WTC11 (cell line): Measurements from ENCODE around the gene DFFB. TPM values are rescaled to one million over a fixed set of nuclear protein-coding genes. Genes with fewer than 3 reads are reported as not detected.

Experiments used
- ATAC-seq: fragments of 200-7000 bp; cut with Tn5 transposase; 2 replicates; pipeline ENCODE4 v1.10.0; 2021; ENCODE audit warnings: mild to moderate bottlenecking, moderate library complexity
- CTCF ChIA-PET: fragments of 300-600 bp; sonication (Branson Sonifier 250); formaldehyde crosslinking; loops from one replicate; lab custom pipeline; 2021; ENCODE audit warnings: antibody characterized with exemption; lab: Charles Lee
- POLR2A ChIA-PET: fragments of 350-600 bp; sonication (Branson Sonifier 250); formaldehyde crosslinking; loops from one replicate; lab custom pipeline; 2021; ENCODE audit warnings: antibody characterized with exemption; lab: Charles Lee
- DNase-seq: peaks from one replicate; pipeline ENCODE4 v3.0.0; 2021; ENCODE audit warnings: low spot score
- H3K27ac Mint-ChIP-seq: 2 replicates; pipeline ENCODE4 v1.8.0; 2021; ENCODE audit warnings: mixed read lengths
- H3K27me3 Mint-ChIP-seq: 2 replicates; pipeline ENCODE4 v1.8.0; 2021; ENCODE audit warnings: low read depth, mild to moderate bottlenecking, moderate library complexity, mixed read lengths
- H3K36me3 Mint-ChIP-seq: 2 replicates; pipeline ENCODE4 v1.8.0; 2021; ENCODE audit warnings: mixed read lengths
- H3K4me1 Mint-ChIP-seq: 2 replicates; pipeline ENCODE4 v1.8.0; 2022; ENCODE audit warnings: mixed read lengths
- H3K4me3 Mint-ChIP-seq: 2 replicates; pipeline ENCODE4 v1.8.0; 2021; ENCODE audit warnings: mild to moderate bottlenecking, moderate library complexity, mixed read lengths
- H3K9me3 Mint-ChIP-seq: 2 replicates; pipeline ENCODE4 v1.8.0; 2021; ENCODE audit warnings: mixed read lengths
- ATF6 ChIP-seq: sonication (generic); formaldehyde crosslinking; IDR thresholded peaks from 2 replicates; pipeline ENCODE4 v1.8.1; 2023; ENCODE audit warnings: mild to moderate bottlenecking, missing genetic modification reagents
- E2F4 ChIP-seq: sonication (generic); formaldehyde crosslinking; IDR thresholded peaks from 2 replicates; pipeline ENCODE4 v1.8.1; 2022; ENCODE audit warnings: low read depth, mild to moderate bottlenecking, moderate library complexity, missing genetic modification reagents, borderline replicate concordance
- IRF2 ChIP-seq: sonication (generic); formaldehyde crosslinking; IDR thresholded peaks from 2 replicates; pipeline ENCODE4 v1.8.0; 2022; ENCODE audit warnings: low read depth, missing genetic modification reagents, borderline replicate concordance
- MLX ChIP-seq: sonication (generic); formaldehyde crosslinking; IDR thresholded peaks from 2 replicates; pipeline ENCODE4 v1.8.1; 2023; ENCODE audit warnings: mild to moderate bottlenecking, missing genetic modification reagents, moderate library complexity
- MYBL2 ChIP-seq: sonication (generic); formaldehyde crosslinking; IDR thresholded peaks from 2 replicates; pipeline ENCODE4 v1.8.1; 2023; ENCODE audit warnings: mild to moderate bottlenecking, moderate library complexity, missing genetic modification reagents
- NR2C2 ChIP-seq: sonication (generic); formaldehyde crosslinking; IDR thresholded peaks from 2 replicates; pipeline ENCODE4 v1.8.0; 2022; ENCODE audit warnings: mild to moderate bottlenecking, missing genetic modification reagents
- PRRX2 ChIP-seq: fragments of 250-450 bp; sonication (Bioruptor Pico); IDR thresholded peaks from 2 replicates; pipeline ENCODE4 v1.8.0; 2021; ENCODE audit warnings: mild to moderate bottlenecking
- SMAD3 ChIP-seq: sonication (generic); formaldehyde crosslinking; IDR thresholded peaks from 2 replicates; pipeline ENCODE4 v1.8.0; 2022; ENCODE audit warnings: missing genetic modification reagents, mild to moderate bottlenecking, borderline replicate concordance
- STAT6 ChIP-seq: sonication (generic); formaldehyde crosslinking; conservative IDR thresholded peaks from 2 replicates; pipeline ENCODE4 v1.8.1; 2023; ENCODE audit warnings: mild to moderate bottlenecking, low read depth, missing genetic modification reagents, moderate library complexity
- TEAD4 ChIP-seq: sonication (generic); formaldehyde crosslinking; IDR thresholded peaks from 2 replicates; pipeline ENCODE4 v1.8.0; 2022; ENCODE audit warnings: mild to moderate bottlenecking, missing genetic modification reagents
- TP53 ChIP-seq: sonication (generic); formaldehyde crosslinking; IDR thresholded peaks from 2 replicates; pipeline ENCODE4 v1.8.1; 2023; ENCODE audit warnings: mild to moderate bottlenecking, missing genetic modification reagents
- ZNF121 ChIP-seq: sonication (generic); formaldehyde crosslinking; IDR thresholded peaks from 2 replicates; pipeline ENCODE4 v1.8.0; 2023; ENCODE audit warnings: missing genetic modification reagents
- ZNF396 ChIP-seq: fragments of 250-450 bp; sonication (Bioruptor Pico); IDR thresholded peaks from 2 replicates; pipeline ENCODE4 v1.8.0; 2021; ENCODE audit warnings: mild to moderate bottlenecking, moderate library complexity, borderline replicate concordance
- ZNF512 ChIP-seq: sonication (generic); formaldehyde crosslinking; IDR thresholded peaks from 2 replicates; pipeline ENCODE4 v1.8.1; 2022; ENCODE audit warnings: missing genetic modification reagents, borderline replicate concordance
- total RNA-seq: library from RNA; stranded (reverse); gene quantifications from 3 replicates; pipeline ENCODE4 v1.2.3, GENCODE V29; 2021
- TF ChIP-seq, protein P1 (sequence below): sonication (generic); formaldehyde crosslinking; IDR thresholded peaks from 2 replicates; pipeline ENCODE4 v1.8.1; 2023; ENCODE audit warnings: mild to moderate bottlenecking, missing genetic modification reagents, moderate library complexity
- TF ChIP-seq, protein P2 (sequence below): fragments of 250-450 bp; sonication (Bioruptor Pico); IDR thresholded peaks from 2 replicates; pipeline ENCODE4 v1.8.0; 2021; ENCODE audit warnings: mild to moderate bottlenecking
- TF ChIP-seq, protein P3 (sequence below): sonication (generic); formaldehyde crosslinking; IDR thresholded peaks from 2 replicates; pipeline ENCODE4 v1.8.1; 2023; ENCODE audit warnings: mild to moderate bottlenecking, moderate library complexity, missing genetic modification reagents

Gene DFFB
- total RNA-seq, 1 experiment from 2014 or later = 9.2 TPM

- TF ChIP-seq, protein P1, sequence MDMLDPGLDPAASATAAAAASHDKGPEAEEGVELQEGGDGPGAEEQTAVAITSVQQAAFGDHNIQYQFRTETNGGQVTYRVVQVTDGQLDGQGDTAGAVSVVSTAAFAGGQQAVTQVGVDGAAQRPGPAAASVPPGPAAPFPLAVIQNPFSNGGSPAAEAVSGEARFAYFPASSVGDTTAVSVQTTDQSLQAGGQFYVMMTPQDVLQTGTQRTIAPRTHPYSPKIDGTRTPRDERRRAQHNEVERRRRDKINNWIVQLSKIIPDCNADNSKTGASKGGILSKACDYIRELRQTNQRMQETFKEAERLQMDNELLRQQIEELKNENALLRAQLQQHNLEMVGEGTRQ (CRISPR knock-in tag) = no peak
- TF ChIP-seq IRF2 (CRISPR knock-in tag) = no peak
- no peak for TF ChIP-seq PRRX2 (CRISPR knock-in tag)
- TF ChIP-seq, protein P2, sequence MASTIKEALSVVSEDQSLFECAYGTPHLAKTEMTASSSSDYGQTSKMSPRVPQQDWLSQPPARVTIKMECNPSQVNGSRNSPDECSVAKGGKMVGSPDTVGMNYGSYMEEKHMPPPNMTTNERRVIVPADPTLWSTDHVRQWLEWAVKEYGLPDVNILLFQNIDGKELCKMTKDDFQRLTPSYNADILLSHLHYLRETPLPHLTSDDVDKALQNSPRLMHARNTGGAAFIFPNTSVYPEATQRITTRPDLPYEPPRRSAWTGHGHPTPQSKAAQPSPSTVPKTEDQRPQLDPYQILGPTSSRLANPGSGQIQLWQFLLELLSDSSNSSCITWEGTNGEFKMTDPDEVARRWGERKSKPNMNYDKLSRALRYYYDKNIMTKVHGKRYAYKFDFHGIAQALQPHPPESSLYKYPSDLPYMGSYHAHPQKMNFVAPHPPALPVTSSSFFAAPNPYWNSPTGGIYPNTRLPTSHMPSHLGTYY (CRISPR knock-in tag) = no peak
- no peak for TF ChIP-seq ZNF512
These were observed 26.1 kb downstream of the DFFB start (continued) for GRCh38 chr1:3883194-3883925.

DNA sequence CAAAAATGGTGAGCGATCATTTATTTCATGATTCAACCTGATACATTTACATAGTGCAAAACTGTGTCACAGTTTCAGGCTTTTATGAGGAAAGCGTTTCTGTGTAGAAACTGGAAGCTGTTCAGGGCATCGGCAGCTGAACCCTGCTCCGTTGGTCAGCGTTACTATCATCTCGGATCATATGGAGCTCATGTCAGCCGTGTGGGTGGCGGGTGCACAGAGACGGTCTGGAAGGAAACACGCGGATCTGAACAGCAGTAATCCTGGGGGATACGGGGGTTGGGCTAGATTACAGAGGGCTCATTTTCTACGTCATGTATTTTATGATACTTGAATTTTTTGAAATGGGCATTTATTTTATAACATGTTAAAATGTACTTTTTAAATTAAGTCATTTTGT, 27.7 kb downstream of the DFFB start:
- no peaks in the 10 kb centered on the region for H3K4me1 Mint-ChIP-seq
- H3K27ac Mint-ChIP-seq = no peak overlapping the region
- peaks cover 26% of the 10 kb centered on the region for H3K36me3 Mint-ChIP-seq
- H3K4me3 Mint-ChIP-seq = no peak overlapping the region
- ATAC-seq (no peak), DNase-seq (no peak)
- ChIA-PET POLR2A (no interaction called here), CTCF (no interaction called here)
- TF ChIP-seq TP53 (no peak), TEAD4 (CRISPR knock-in tag) (no peak), STAT6 (CRISPR knock-in tag) (no peak), NR2C2 (no peak), ZNF121 (CRISPR knock-in tag) (no peak), SMAD3 (no peak), ATF6 (CRISPR knock-in tag) (no peak), MYBL2 (CRISPR knock-in tag) (no peak), E2F4 (CRISPR knock-in tag) (no peak), ZNF396 (no peak), MLX (no peak)
- TF ChIP-seq, protein P3, sequence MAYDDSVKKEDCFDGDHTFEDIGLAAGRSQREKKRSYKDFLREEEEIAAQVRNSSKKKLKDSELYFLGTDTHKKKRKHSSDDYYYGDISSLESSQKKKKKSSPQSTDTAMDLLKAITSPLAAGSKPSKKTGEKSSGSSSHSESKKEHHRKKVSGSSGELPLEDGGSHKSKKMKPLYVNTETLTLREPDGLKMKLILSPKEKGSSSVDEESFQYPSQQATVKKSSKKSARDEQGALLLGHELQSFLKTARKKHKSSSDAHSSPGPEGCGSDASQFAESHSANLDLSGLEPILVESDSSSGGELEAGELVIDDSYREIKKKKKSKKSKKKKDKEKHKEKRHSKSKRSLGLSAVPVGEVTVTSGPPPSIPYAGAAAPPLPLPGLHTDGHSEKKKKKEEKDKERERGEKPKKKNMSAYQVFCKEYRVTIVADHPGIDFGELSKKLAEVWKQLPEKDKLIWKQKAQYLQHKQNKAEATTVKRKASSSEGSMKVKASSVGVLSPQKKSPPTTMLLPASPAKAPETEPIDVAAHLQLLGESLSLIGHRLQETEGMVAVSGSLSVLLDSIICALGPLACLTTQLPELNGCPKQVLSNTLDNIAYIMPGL (CRISPR knock-in tag) = no peak
- no peaks in the 10 kb centered on the region for H3K27me3 Mint-ChIP-seq
- H3K9me3 Mint-ChIP-seq = no peaks in the 10 kb centered on the region
